Sigmoid colon (tissue), 4 donors: ENCODE measurements around the gene STARD13.

ENCODE experiments used
- EP300 ChIP-seq, 4 donors: sonication (generic); formaldehyde crosslinking; IDR thresholded peaks; one replicate each; pipeline ENCODE4 v1.6.1; 2017; ENCODE audit warnings: antibody characterized with exemption in 4 of 4
- POLR2A ChIP-seq, 2 donors: fragments of 450-650 bp; IDR thresholded peaks; one replicate each; pipeline ENCODE4 v1.6.1; 2016; ENCODE audit warnings: antibody characterized with exemption in 2 of 2, mild to moderate bottlenecking in 2 of 2, moderate library complexity in 2 of 2
- TF ChIP-seq, protein P1 (sequence below), 4 experiments: fragments of 450-650 bp in 3 of 4; fragments of 200-600 bp in 1 of 4; IDR thresholded peaks; one replicate each; pipeline ENCODE4 v1.5.1; 2016 to 2019; ENCODE audit warnings: antibody characterized with exemption in 4 of 4, mild to moderate bottlenecking in 3 of 4, moderate library complexity in 2 of 4

DNA sequence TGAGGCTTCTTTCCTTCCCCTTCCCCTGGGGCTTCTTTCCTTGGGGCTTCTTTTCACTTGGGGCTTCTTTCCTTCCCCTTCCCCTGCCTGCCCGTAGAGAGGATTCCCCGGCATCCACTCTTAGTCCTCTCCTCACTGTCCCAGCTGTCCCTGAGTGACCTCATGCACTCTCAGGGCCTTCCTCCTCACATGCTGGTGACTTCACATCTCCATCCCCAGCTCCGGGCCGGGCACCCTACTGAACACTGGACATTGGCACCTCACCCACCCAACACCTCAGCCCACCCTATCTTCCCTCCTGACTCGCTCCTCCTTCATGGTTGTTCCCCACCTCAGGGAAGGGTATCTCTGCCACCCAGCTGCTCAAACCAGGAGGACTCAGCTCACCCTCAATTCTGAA lies 130.6 kb downstream of the STARD13 start:
- TF ChIP-seq, protein P1, sequence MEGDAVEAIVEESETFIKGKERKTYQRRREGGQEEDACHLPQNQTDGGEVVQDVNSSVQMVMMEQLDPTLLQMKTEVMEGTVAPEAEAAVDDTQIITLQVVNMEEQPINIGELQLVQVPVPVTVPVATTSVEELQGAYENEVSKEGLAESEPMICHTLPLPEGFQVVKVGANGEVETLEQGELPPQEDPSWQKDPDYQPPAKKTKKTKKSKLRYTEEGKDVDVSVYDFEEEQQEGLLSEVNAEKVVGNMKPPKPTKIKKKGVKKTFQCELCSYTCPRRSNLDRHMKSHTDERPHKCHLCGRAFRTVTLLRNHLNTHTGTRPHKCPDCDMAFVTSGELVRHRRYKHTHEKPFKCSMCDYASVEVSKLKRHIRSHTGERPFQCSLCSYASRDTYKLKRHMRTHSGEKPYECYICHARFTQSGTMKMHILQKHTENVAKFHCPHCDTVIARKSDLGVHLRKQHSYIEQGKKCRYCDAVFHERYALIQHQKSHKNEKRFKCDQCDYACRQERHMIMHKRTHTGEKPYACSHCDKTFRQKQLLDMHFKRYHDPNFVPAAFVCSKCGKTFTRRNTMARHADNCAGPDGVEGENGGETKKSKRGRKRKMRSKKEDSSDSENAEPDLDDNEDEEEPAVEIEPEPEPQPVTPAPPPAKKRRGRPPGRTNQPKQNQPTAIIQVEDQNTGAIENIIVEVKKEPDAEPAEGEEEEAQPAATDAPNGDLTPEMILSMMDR (IDR thresholded peaks at IDR 0.05) = no peak
- no peak for TF ChIP-seq EP300 (IDR thresholded peaks at IDR 0.05)
- TF ChIP-seq POLR2A (IDR thresholded peaks at IDR 0.05) = no peak
